Ascending aorta (tissue), 2 donors: ENCODE data around the gene NUMB. TPM values are rescaled to one million over a fixed set of nuclear protein-coding genes. Genes with fewer than 3 reads are reported as not detected.

ENCODE experiments used
- DNase-seq, 2 donors: peaks; one replicate each; pipeline ENCODE4 v3.0.0-alpha.2; 2019; ENCODE audit warnings: low spot score in 2 of 2
- H3K27ac ChIP-seq, 2 donors: fragments of 200-600 bp; sonication (generic); one replicate each; pipeline ENCODE4 v1.5.1; 2016 to 2017; ENCODE audit warnings: mild to moderate bottlenecking in 1 of 2
- H3K27me3 ChIP-seq: fragments of 200-600 bp; sonication (generic); one replicate; pipeline ENCODE4 v1.5.1; 2017
- H3K36me3 ChIP-seq, 2 donors: fragments of 200-600 bp; sonication (generic); one replicate each; pipeline ENCODE4 v1.5.1; 2016
- H3K4me1 ChIP-seq, 2 donors: fragments of 200-600 bp; sonication (generic); one replicate each; pipeline ENCODE4 v1.5.1; 2016 to 2017; ENCODE audit warnings: mild to moderate bottlenecking in 1 of 2
- H3K4me3 ChIP-seq, 2 donors: fragments of 200-600 bp; sonication (generic); one replicate each; pipeline ENCODE4 v1.5.1; 2016 to 2017; ENCODE audit warnings: mild to moderate bottlenecking in 1 of 2
- H3K9me3 ChIP-seq, 2 donors: fragments of 200-600 bp; sonication (generic); one replicate each; pipeline ENCODE4 v1.5.1; 2016
- intact Hi-C: fragments of 100-400 bp; cut with DNase I; formaldehyde crosslinking; loops from one replicate; pipeline ENCODE4 v1.15.1; 2023
- total RNA-seq: library from RNA; depleted of rRNA; stranded (reverse); fragments of >200 nt; gene quantifications from one replicate; pipeline ENCODE4 v1.1.0, GENCODE V29; 2016
- TF ChIP-seq, protein P1 (sequence below), 3 experiments: fragments of 200-600 bp in 2 of 3; fragments of 450-650 bp in 1 of 3; sonication (generic) in 2 of 3; IDR thresholded peaks; one replicate each; pipeline ENCODE4 v1.5.1; 2016 to 2019; ENCODE audit warnings: antibody characterized with exemption in 3 of 3, mild to moderate bottlenecking in 1 of 3, moderate library complexity in 1 of 3

The NUMB gene
- total RNA-seq, 1 donor from 2014 or later, result 20.1 TPM

DNA sequence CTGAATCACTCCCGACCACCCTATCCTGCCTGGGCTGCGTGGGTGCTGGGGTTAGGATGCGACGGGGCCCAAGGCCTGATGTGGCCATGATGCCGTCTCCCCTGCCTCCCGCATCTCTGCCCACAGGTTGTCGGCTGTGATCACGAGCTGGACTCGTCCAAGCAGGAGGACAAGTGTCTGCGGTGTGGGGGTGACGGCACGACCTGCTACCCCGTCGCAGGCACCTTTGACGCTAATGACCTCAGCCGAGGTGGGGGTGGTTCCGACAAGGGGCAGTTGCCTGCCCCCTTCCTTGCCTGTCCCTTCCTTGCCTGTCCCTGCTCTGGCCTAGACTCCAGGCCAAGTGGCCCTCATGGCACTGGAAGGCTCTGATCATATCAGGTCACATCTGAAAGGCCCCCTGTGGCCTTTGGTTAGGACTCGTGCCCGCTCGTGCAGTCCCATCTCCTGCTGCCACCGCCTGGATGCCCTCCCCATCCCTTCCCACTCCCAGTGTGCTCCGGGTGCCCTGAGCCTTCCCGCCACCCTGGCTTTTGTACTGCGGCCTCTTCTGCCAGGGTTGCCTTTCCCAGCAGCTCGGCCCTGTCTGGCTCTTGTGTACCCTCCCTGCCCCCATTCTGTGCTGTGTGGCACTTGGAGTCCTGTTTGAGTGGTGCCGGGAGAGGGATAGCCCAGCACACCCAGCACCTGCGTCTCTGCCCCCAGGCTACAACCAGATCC, 207.4 kb downstream of the NUMB start:
- Histone ChIP-seq H3K27me3 (no peaks in the 10 kb centered on the region), H3K36me3 (no peaks in the 10 kb centered on the region)

DNA sequence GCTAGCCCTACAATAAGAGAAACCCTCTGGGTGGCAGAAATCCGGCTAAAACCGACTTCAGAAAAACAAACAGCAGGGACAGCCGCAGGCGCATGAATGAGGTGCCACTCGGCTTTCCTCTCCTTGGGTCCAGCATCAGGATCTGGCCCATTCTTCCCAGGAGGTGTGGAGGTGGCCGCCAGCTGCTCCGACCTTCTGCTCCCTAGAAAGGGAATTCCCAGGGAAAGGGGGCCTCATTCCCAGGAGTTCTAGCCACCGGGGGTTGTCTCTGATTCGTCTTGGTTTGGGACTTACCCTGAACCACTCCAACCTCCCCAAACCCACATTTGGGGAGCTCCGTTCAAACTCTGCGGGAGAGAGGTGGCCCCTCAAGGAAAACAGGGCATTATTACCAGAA, 208.0 kb downstream of the NUMB start:
- no peak for DNase-seq
- no peaks in the 10 kb centered on the region for H3K9me3 ChIP-seq
- H3K4me1 ChIP-seq, result peaks cover 0 to 3% of the 10 kb centered on the region in 2 donors
- no peak overlapping the region for H3K27ac ChIP-seq
- no peak overlapping the region for H3K4me3 ChIP-seq
- TF ChIP-seq, protein P1, sequence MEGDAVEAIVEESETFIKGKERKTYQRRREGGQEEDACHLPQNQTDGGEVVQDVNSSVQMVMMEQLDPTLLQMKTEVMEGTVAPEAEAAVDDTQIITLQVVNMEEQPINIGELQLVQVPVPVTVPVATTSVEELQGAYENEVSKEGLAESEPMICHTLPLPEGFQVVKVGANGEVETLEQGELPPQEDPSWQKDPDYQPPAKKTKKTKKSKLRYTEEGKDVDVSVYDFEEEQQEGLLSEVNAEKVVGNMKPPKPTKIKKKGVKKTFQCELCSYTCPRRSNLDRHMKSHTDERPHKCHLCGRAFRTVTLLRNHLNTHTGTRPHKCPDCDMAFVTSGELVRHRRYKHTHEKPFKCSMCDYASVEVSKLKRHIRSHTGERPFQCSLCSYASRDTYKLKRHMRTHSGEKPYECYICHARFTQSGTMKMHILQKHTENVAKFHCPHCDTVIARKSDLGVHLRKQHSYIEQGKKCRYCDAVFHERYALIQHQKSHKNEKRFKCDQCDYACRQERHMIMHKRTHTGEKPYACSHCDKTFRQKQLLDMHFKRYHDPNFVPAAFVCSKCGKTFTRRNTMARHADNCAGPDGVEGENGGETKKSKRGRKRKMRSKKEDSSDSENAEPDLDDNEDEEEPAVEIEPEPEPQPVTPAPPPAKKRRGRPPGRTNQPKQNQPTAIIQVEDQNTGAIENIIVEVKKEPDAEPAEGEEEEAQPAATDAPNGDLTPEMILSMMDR (IDR thresholded peaks at IDR 0.05), result no peak
- no peaks in the 10 kb centered on the region for H3K27me3 ChIP-seq
- no peaks in the 10 kb centered on the region for H3K36me3 ChIP-seq
- intact Hi-C loops, result no loop called here

More for the DNA sequence above, 207.4 kb downstream of the NUMB start:
- Histone ChIP-seq H3K4me3 (no peak overlapping the region), H3K4me1 (peaks cover 0 to 3% of the 10 kb centered on the region in 2 donors), H3K9me3 (no peaks in the 10 kb centered on the region), H3K27ac (no peak overlapping the region)
- intact Hi-C loops, result no loop called here
- TF ChIP-seq, protein P1 (IDR thresholded peaks at IDR 0.05), result no peak
- no peak for DNase-seq

DNA sequence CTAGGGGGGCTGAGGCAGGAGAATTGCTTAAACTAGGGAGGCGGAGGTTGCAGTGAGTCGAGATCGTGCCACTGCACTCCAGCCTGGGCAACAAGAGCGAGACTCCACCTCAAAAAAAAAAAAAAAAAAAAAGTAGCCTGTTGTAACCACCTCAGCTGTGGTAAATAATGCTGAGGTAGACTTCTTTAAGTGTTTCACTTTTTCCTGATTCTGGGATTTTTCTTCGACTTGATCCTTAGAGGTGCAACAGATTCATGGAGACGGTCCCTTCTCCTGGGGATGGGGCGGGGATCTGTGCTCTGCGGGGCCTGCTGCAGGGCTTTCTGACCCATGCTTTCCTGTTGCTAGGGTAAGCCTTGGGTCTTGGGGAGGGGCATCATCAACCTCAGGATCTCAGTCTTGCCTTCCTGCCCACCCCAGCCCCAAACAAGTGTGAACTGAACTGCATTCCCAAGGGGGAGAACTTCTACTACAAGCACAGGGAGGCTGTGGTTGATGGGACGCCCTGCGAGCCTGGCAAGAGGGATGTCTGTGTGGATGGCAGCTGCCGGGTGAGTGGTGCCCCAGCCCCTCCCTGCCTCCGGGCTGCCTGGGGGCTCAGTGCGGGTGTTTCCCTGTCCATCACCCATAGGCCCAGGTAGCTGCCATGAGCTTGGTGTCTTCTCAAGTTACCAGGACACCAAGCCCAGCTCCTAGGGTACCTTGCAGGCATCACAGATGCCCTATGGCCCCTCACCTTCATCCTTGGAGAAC, 208.6 kb downstream of the NUMB start:
- H3K9me3 ChIP-seq, result no peaks in the 10 kb centered on the region
- TF ChIP-seq, protein P1 (IDR thresholded peaks at IDR 0.05), result no peak
- H3K4me3 ChIP-seq, result no peak overlapping the region
- H3K27me3 ChIP-seq, result no peaks in the 10 kb centered on the region
- intact Hi-C loops, result no loop called here
- H3K4me1 ChIP-seq, result peaks cover 0 to 3% of the 10 kb centered on the region in 2 donors
- H3K36me3 ChIP-seq, result no peaks in the 10 kb centered on the region
- no peak for DNase-seq
- no peak overlapping the region for H3K27ac ChIP-seq

DNA sequence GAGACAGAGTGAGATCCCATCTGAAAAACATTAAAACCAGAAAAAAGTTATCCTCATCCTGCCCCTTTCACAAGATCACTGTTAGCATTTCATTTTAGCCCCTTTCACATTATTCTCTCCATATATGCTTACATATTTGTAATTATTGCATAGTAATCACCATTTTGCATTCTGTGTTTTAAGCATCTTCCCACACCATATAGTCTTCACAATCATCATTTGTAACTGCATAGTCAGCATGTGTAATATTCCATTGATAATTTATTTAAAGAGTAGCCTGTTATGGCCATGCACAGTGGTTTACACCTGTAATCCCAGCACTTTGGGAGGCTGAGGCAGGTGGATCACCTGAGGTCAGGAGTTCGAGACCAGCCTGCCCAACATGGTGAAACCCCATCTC, 209.2 kb downstream of the NUMB start:
- DNase-seq, result no peak
- H3K36me3 ChIP-seq, result no peaks in the 10 kb centered on the region

DNA sequence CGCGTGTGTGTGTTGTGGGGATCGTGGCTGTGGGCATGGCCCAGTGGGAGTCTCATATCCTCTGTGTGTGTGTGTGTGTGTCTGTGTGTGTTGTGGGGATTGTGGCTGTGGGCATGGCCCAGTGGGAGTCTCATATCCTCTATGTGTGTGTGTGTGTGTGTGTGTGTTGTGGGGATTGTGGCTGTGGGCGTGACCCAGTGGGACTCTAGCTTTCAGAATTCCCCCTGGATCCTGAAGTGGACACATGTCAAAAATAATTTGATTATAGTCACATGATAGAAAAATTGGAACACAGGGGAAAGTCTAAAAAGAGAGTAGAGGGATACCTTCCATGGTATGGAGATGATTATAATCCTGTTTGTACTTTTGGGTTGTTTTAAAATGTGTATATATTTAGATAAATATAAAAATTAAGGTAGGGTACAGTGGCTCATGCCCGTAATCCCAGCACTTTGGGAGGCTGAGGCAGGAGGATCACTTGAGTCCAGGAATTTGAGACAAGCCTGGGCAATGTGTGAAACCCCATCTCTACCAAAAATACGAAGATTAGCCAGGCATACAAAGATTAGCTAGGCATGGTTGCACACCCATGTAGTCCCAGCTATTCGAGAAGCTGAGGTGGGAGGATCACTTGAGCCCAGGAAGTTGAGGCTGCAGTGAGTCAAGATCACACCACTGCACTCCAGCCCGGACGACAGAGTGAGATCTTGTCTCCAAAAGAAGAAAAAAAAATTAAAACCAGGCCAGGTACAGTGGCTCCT, 210.1 kb downstream of the NUMB start:
- H3K27ac ChIP-seq, result no peak overlapping the region
- no peak for DNase-seq
- no peak overlapping the region for H3K4me3 ChIP-seq
- H3K4me1 ChIP-seq, result peaks cover 0 to 3% of the 10 kb centered on the region in 2 donors
- no peaks in the 10 kb centered on the region for H3K36me3 ChIP-seq
- TF ChIP-seq, protein P1 (IDR thresholded peaks at IDR 0.05), result no peak
- H3K9me3 ChIP-seq, result no peaks in the 10 kb centered on the region
- H3K27me3 ChIP-seq, result no peaks in the 10 kb centered on the region
- intact Hi-C loops, result no loop called here

More for the DNA sequence above, 209.2 kb downstream of the NUMB start:
- no peaks in the 10 kb centered on the region for H3K9me3 ChIP-seq
- H3K4me1 ChIP-seq, result peaks cover 0 to 3% of the 10 kb centered on the region in 2 donors
- intact Hi-C loops, result no loop called here
- no peak overlapping the region for H3K27ac ChIP-seq
- no peaks in the 10 kb centered on the region for H3K27me3 ChIP-seq
- no peak overlapping the region for H3K4me3 ChIP-seq
- TF ChIP-seq, protein P1 (IDR thresholded peaks at IDR 0.05), result no peak
